Esophagus squamous epithelium (tissue), 4 donors: Measurements from ENCODE around the gene MRPL24.

ENCODE experiments used
- CTCF ChIP-seq, 6 experiments: fragments of 450-650 bp in 4 of 6; fragments of 200-600 bp in 2 of 6; sonication (generic) in 2 of 6; IDR thresholded peaks; one replicate each; pipeline ENCODE4 v1.5.1; 2016 to 2019; ENCODE audit warnings: antibody characterized with exemption in 6 of 6, mild to moderate bottlenecking in 4 of 6, moderate library complexity in 4 of 6
- POLR2A ChIP-seq, 4 donors: fragments of 450-650 bp; IDR thresholded peaks; one replicate each; pipeline ENCODE4 v1.6.1; 2017; ENCODE audit warnings: antibody characterized with exemption in 4 of 4, mild to moderate bottlenecking in 4 of 4, moderate library complexity in 3 of 4

GRCh38 chr1:156760796-156761104 is 19.9 kb upstream of the MRPL24 start:
- TF ChIP-seq CTCF (IDR thresholded peaks at IDR 0.05) (no peak), POLR2A (IDR thresholded peaks at IDR 0.05) (no peak)
